GM12878 (cell line): ENCODE results near the gene SIX5. TPM values are rescaled to one million over a fixed set of nuclear protein-coding genes. Genes with fewer than 3 reads are reported as not detected.

ENCODE experiments used
- ATAC-seq: fragments of 200-7000 bp; cut with Tn5 transposase; 3 replicates; pipeline ENCODE4 v1.9.1; 2020; ENCODE audit warnings: mild to moderate bottlenecking, moderate library complexity
- BruUV-seq: library from RNA; stranded (reverse); fragments of 400-500 nt; replicated peaks from 2 replicates; lab custom pipeline; 2021; lab: Mats Ljungman, UMichigan
- CTCF ChIA-PET: fragments of 300-600 bp; sonication (Branson Sonifier 250); formaldehyde crosslinking; extraction: SDS; loops from one replicate; lab custom pipeline; 2021; ENCODE audit warnings: inconsistent platforms; lab: Yijun Ruan, JAX
- POLR2A ChIA-PET: fragments of 350-600 bp; formaldehyde crosslinking; extraction: SDS; loops from one replicate; lab custom pipeline; 2021; ENCODE audit warnings: inconsistent platforms; lab: Charles Lee
- RAD21 ChIA-PET: fragments of 300-600 bp; sonication (Branson Sonifier 250); formaldehyde crosslinking; loops from one replicate; lab custom pipeline; 2023; ENCODE audit warnings: antibody characterized with exemption; ENCODE audit not compliant: unreplicated experiment; lab: Charles Lee
- SMC1A ChIA-PET: fragments of 300-600 bp; sonication (Branson Sonifier 250); formaldehyde crosslinking; loops from one replicate; lab custom pipeline; 2023; ENCODE audit not compliant: unreplicated experiment, uncharacterized antibody; lab: Charles Lee
- DNase-seq: peaks from one replicate; pipeline ENCODE4 v3.0.0-alpha.2; 2011; ENCODE audit warnings: low read depth, low spot score
- FAIRE-seq: peaks from 3 replicates; lab custom pipeline; 2011; peaks lifted over from hg19 to GRCh38; lab: Jason Lieb, UNC
- H2AFZ ChIP-seq: 2 replicates; pipeline ENCODE4 v1.6.0; 2011; ENCODE audit warnings: low read depth, low read length, control low read depth; ENCODE audit not compliant: control insufficient read depth
- H3K27ac ChIP-seq: 2 replicates; pipeline ENCODE4 v1.5.1; 2011; ENCODE audit warnings: control low read depth; ENCODE audit not compliant: control insufficient read depth, insufficient read depth
- H3K27me3 ChIP-seq, 2 experiments: replicated peaks in 1 of 2; 2 replicates each; pipeline versions ENCODE4 v1.6.0 to v1.6.1; 2011; ENCODE audit warnings: low read length in 1 of 2; ENCODE audit not compliant: control insufficient read depth in 2 of 2, insufficient read depth in 2 of 2
- H3K36me3 ChIP-seq, 2 experiments: 2 replicates each; pipeline ENCODE4 v1.5.1; 2011; ENCODE audit warnings: low read length in 1 of 2; ENCODE audit not compliant: control insufficient read depth in 2 of 2, insufficient read depth in 2 of 2
- H3K4me1 ChIP-seq: 2 replicates; pipeline ENCODE4 v1.6.1; 2011; ENCODE audit warnings: mild to moderate bottlenecking, low read length, moderate library complexity, mixed read lengths; ENCODE audit not compliant: control insufficient read depth, insufficient read depth
- H3K4me2 ChIP-seq: 2 replicates; pipeline ENCODE4 v1.6.0; 2011; ENCODE audit warnings: control low read depth; ENCODE audit not compliant: control insufficient read depth, insufficient read depth
- H3K4me3 ChIP-seq: fragments of 200-600 bp; sonication (generic); 2 replicates; pipeline ENCODE4 v1.5.1; 2016
- H3K79me2 ChIP-seq: 2 replicates; pipeline ENCODE4 v1.6.0; 2011; ENCODE audit warnings: low read length; ENCODE audit not compliant: control insufficient read depth, insufficient read depth
- H3K9ac ChIP-seq: 2 replicates; pipeline ENCODE4 v1.8.0; 2011; ENCODE audit warnings: low read length, control low read depth, mixed read lengths; ENCODE audit not compliant: control insufficient read depth, insufficient read depth
- H3K9me3 ChIP-seq: replicated peaks from 3 replicates; pipeline ENCODE4 v1.5.1; 2011; ENCODE audit warnings: mild to moderate bottlenecking, low read length; ENCODE audit not compliant: control insufficient read depth, insufficient read depth
- H4K20me1 ChIP-seq: 2 replicates; pipeline ENCODE4 v1.6.0; 2011; ENCODE audit not compliant: control insufficient read depth, insufficient read depth
- BRCA1 ChIP-seq: IDR thresholded peaks from 2 replicates; pipeline ENCODE4 v1.6.1; 2011; ENCODE audit warnings: low read depth, low read length, improper control_type of control experiment
- PAX5 ChIP-seq: IDR thresholded peaks from 2 replicates; pipeline ENCODE4 v1.6.1; 2011; ENCODE audit warnings: low read depth, low read length, borderline replicate concordance
- POLR2A ChIP-seq: IDR thresholded peaks from 2 replicates; pipeline ENCODE4 v1.6.1; 2011; ENCODE audit warnings: low read depth, mild to moderate bottlenecking, low read length
- RB1 ChIP-seq: fragments of 450-650 bp; formaldehyde crosslinking; IDR thresholded peaks from 2 replicates; pipeline ENCODE4 v1.6.1; 2017; ENCODE audit warnings: mild to moderate bottlenecking, borderline replicate concordance
- WGBS: methylation state at CpG from one replicate; pipeline ENCODE4 v1.1.6; 2016; ENCODE audit warnings: low lambda C conversion rate; ENCODE audit not compliant: insufficient replicate concordance, insufficient coverage; ENCODE audit errors: missing lambda C conversion rate; 5-methylcytosine and 5-hydroxymethylcytosine counted together
- in situ Hi-C: fragments of 300-500 bp; cut with MboI; formaldehyde crosslinking; loops from 9 replicates; pipeline ENCODE4 v1.14.3; 2018; ENCODE audit warnings: mixed read lengths
- intact Hi-C: fragments of 100-400 bp; cut with micrococcal nuclease; formaldehyde crosslinking; loops from one replicate; pipeline ENCODE4 v1.14.2; 2022; ENCODE audit not compliant: unreplicated experiment
- polyA plus RNA-seq, 11 experiments: library from polyadenylated mRNA; depleted of rRNA in 4 of 11; unstranded in 6 of 11; stranded (reverse) in 5 of 11; fragments of >200 nt; fragmentation: Nextera tagmentation in 4 of 11; fragmentation: Illumina TruSeq in 1 of 11; extraction: Ambion mirVana in 4 of 11; extraction: Trizol in 1 of 11; gene quantifications; 1 replicate in 1 of 11; 2 replicates in 10 of 11; pipeline versions ENCODE4 v1.2.1 to v1.2.3, GENCODE V29; 2011 to 2016; ENCODE audit warnings: inconsistent platforms in 2 of 11, missing spikeins in 2 of 11, low read depth in 1 of 11
- total RNA-seq, 4 experiments: library from RNA; depleted of rRNA in 3 of 4; stranded (reverse); fragments of >200 nt in 3 of 4; fragmentation: Illumina TruSeq in 1 of 4; extraction: Trizol in 1 of 4; gene quantifications; 2 replicates each; pipeline versions ENCODE4 v1.2.1 to v1.2.3, GENCODE V29; 2013 to 2021

The SIX5 gene
- total and polyA plus RNA-seq, 10 of the 15 experiments (the other 5 are each of a cell fraction or from before 2014, with no cell fraction given) = 1.9 to 10.5 (median 3.0) TPM; not detected in 2

DNA sequence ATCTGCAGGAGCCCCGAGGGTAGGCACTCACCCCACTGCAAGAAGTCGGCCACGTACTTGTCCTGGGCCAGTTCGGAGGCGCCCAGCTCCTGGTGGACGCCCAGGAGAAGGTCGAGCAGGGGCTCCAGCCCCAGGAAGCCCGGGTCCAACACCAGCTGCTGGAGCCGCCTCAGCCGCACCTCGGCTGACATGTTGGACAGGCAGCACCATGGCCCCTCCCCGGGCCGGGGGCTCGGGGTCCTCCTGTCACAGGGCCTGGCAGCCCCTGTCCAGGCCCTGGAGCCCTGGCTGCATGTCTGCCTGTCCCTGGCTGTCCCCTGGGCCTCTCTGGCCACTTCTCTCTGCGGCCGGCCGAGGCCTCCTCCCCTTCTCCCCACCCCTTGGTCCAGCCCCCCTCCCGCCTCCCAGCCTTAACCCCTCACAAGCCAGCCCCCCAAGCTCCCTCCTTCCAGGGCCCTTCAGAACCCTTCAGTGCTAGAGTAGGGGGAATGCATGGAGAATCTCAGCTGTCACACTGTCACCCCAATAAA, 13.2 kb upstream of the SIX5 start, which contains the start of gene DMPK:
Gene DMPK (minus strand): TSS at position 329 of the 530 bp plus-strand sequence. CDS start 138 bp downstream, at position 191.
- Histone ChIP-seq H3K4me3 (no peak within 1 kb of the TSS), H3K79me2 (no peaks in the 10 kb centered on the region), H4K20me1 (no peaks in the 10 kb centered on the region), H3K4me1 (peaks cover 11% of the 10 kb centered on the region)
- no TSS peak for BruUV-seq
- no peak for TF ChIP-seq BRCA1
- TF ChIP-seq PAX5 = no peak
- 0 out of 2 replicates have a peak, but pooled peaks have one; percentile 13 for TF ChIP-seq POLR2A
- TF ChIP-seq, all 136 proteins: peak for 1
- ATAC-seq (no peak), DNase-seq (no peak), FAIRE-seq (no peak)
- H2AFZ ChIP-seq = no peak within 1 kb of the TSS
- no peaks in the 10 kb centered on the region for H3K27me3 ChIP-seq
- no peak within 1 kb of the TSS for H3K27ac ChIP-seq
- in situ Hi-C loops = no loop called here
- H3K9me3 ChIP-seq = no peaks in the 10 kb centered on the region
- ChIA-PET POLR2A (interaction anchor here (0.5 to 0.6 kb wide), 3 partner anchors 67 to 252 kb away, joined by 3 read pairs; no protein-coding TSS in a partner anchor), SMC1A (no interaction called here), RAD21 (interaction anchor here (1.8 kb wide), 1 partner anchor 89 kb away, joined by 3 read pairs; the partner anchor contains the start of gene QPCTL), CTCF (interaction anchor here (0.6 to 1.3 kb wide), 2 partner anchors 12 kb away, joined by 3 to 4 read pairs; no protein-coding TSS in a partner anchor)
- H3K36me3 ChIP-seq = peaks cover 0 to 2% of the 10 kb centered on the region in 2 experiments; a peak in 1 of 4 replicates
- intact Hi-C loops = no loop called here
- H3K4me2 ChIP-seq = no peak within 1 kb of the TSS
- H3K9ac ChIP-seq = no peak within 1 kb of the TSS
- WGBS = 63% methylated on average over 14 of the region's 18 CpGs

DNA sequence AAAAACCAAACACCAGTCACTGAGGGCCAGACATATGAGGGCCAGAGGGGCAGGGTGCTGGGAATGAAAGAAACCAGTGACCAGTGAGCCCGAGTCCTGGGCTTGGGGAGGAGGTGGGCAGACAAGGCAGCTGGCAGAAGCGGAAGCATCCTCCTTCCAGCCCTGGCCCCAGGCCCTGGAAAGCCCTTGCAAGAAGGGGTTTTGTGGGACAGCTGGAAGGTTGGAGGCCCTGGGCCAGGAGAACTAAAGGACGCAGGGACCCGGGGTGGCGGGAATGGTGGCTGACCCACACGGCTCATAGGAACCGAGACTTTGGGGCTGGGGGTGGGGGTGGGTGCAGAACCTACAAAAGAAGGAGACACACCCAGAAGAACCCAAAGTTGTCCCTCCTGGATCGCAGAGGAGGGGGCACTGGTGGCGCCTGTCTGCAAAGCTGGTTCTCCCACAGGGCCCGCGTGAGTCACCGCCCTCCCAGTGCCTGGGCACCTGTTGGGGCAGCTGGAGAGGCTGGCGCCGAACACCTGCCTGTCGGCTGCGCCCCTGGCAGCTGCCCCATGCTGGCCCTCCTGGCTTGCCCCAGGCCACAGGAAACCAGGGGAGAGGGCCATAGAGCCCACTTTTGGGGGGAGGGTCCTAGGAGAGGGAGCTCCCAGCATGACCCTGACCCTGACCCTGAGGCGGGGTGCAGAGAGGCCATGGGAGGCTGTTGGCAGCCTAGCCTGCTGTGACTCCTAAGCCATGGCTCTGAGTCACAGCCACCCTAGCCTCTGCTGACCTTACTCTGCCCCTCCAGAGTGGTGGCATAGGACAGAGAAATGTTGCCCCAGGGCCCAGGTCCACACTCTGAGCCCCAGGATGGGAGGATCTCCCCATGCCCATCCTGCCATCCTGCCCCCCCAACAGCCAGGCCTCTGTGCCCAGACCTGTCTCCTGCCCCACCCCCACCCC, 12.4 kb upstream of the SIX5 start:
- 73% methylated on average over 17 of the region's 17 CpGs for WGBS
- no peak for FAIRE-seq

More for the DNA sequence above, 12.4 kb upstream of the SIX5 start:
- CTCF ChIA-PET = interaction anchor here (0.6 kb wide), 1 partner anchor 13 kb away, joined by 3 read pairs; no protein-coding TSS in a partner anchor
- Histone ChIP-seq H3K4me2 (no peak overlapping the region), H2AFZ (no peak overlapping the region), H3K4me3 (no peak overlapping the region), H4K20me1 (no peaks in the 10 kb centered on the region), H3K27ac (no peak overlapping the region), H3K79me2 (no peaks in the 10 kb centered on the region), H3K36me3 (peaks cover 0 to 2% of the 10 kb centered on the region in 2 experiments; a peak in 1 of 4 replicates), H3K27me3 (no peaks in the 10 kb centered on the region), H3K4me1 (peaks cover 11% of the 10 kb centered on the region), H3K9me3 (no peaks in the 10 kb centered on the region), H3K9ac (no peak overlapping the region)
- no peak for TF ChIP-seq RB1
- peak; percentile 54; the same call in 1 of the 2 replicates for TF ChIP-seq POLR2A
- ATAC-seq (no peak), DNase-seq (no peak)
- in situ Hi-C loops = no loop called here
- RAD21 ChIA-PET = interaction anchor here (1.8 kb wide), 1 partner anchor 89 kb away, joined by 3 read pairs; the partner anchor contains the start of gene QPCTL
- intact Hi-C loops = no loop called here
- BruUV-seq = no TSS peak
- POLR2A ChIA-PET = no interaction called here
- SMC1A ChIA-PET = no interaction called here
